Measurements from ENCODE around the gene TMEM176A. TPM values are rescaled to one million over a fixed set of nuclear protein-coding genes. Genes with fewer than 3 reads are reported as not detected.

TMEM176A gene
- polyA plus RNA-seq, 1 donor from 2014 or later: not detected

DNA sequence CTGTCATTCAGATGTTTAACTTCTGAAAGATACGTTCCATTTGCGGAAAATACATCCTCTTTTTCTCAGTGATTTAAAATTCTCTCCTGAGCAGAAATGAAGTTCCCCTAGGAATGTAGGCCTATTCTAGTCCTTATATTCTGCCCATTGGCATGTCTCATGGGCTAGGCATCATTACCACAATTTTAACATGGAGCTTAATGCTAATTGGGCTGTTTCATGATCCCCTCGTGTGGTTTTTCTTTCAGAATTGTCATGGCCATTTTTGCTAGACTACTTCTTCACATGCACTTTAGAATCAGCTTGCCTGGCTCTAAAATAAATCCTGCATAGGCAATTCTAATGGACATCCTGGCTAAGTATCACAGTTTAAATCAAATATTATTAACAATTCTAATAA is 1.4 kb upstream of the TMEM176A start:
- no peak overlapping the region for H3K4me2 ChIP-seq (ENCODE audit: low read length)
- peaks cover 40% of the 10 kb centered on the region for H3K27me3 ChIP-seq (ENCODE audit: insufficient read depth, low read depth, low read length)

GRCh38 chr7:150799741-150800580 is 608 bp upstream of the TMEM176A start, which contains the start of gene TMEM176B:
Gene TMEM176B, minus strand, starts transcription at chr7:150800364. Its CDS starts 3,795 bp downstream, at chr7:150796569.
- Histone ChIP-seq H3K79me2 (replicated peaks; ENCODE audit: insufficient read depth, low read length) (no peaks in the 10 kb centered on the region), H2AFZ (ENCODE audit: low read depth, low read length) (no peak within 1 kb of the TSS), H3K9me2 (ENCODE audit: insufficient read depth, low read length) (no peaks in the 10 kb centered on the region), H3K9me3 (ENCODE audit: low read length) (no peaks in the 10 kb centered on the region), H4K20me1 (ENCODE audit: insufficient read depth) (no peaks in the 10 kb centered on the region), H3F3A (ENCODE audit: insufficient read depth, low read length, poor library complexity, severe bottlenecking) (no peaks in the 10 kb centered on the region), H3K9ac (ENCODE audit: low read length) (no peak within 1 kb of the TSS), H3K4me2 (ENCODE audit: low read length) (no peak within 1 kb of the TSS), H3K36me3 (ENCODE audit: insufficient read depth, low read length) (no peaks in the 10 kb centered on the region), H3K27ac (ENCODE audit: low read length) (no peak within 1 kb of the TSS), H3K27me3 (ENCODE audit: insufficient read depth, low read depth, low read length) (peaks cover 40% of the 10 kb centered on the region), H3K4me3 (ENCODE audit: low read length) (peak within 1 kb of the TSS; percentile 53)
- TF ChIP-seq POLR2AphosphoS5 (IDR thresholded peaks at IDR 0.05) (no peak), MXI1 (conservative IDR thresholded peaks at IDR 0.05; ENCODE audit: poor library complexity, severe bottlenecking) (no peak), TAF1 (IDR thresholded peaks at IDR 0.05; ENCODE audit: low read depth) (no peak), RAD21 (conservative IDR thresholded peaks at IDR 0.05) (no peak), EZH2 (IDR thresholded peaks at IDR 0.05; ENCODE audit: borderline replicate concordance, insufficient read depth, low read length, poor library complexity, severe bottlenecking) (no peak), SMC3 (conservative IDR thresholded peaks at IDR 0.05; ENCODE audit: poor library complexity) (no peak), EP300 (conservative IDR thresholded peaks at IDR 0.05; ENCODE audit: poor library complexity, severe bottlenecking) (no peak)
- TF ChIP-seq, protein P1, sequence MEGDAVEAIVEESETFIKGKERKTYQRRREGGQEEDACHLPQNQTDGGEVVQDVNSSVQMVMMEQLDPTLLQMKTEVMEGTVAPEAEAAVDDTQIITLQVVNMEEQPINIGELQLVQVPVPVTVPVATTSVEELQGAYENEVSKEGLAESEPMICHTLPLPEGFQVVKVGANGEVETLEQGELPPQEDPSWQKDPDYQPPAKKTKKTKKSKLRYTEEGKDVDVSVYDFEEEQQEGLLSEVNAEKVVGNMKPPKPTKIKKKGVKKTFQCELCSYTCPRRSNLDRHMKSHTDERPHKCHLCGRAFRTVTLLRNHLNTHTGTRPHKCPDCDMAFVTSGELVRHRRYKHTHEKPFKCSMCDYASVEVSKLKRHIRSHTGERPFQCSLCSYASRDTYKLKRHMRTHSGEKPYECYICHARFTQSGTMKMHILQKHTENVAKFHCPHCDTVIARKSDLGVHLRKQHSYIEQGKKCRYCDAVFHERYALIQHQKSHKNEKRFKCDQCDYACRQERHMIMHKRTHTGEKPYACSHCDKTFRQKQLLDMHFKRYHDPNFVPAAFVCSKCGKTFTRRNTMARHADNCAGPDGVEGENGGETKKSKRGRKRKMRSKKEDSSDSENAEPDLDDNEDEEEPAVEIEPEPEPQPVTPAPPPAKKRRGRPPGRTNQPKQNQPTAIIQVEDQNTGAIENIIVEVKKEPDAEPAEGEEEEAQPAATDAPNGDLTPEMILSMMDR (IDR thresholded peaks at IDR 0.05; ENCODE audit: poor library complexity, severe bottlenecking): no peak

More for the DNA sequence above, 1.4 kb upstream of the TMEM176A start:
- H2AFZ ChIP-seq (ENCODE audit: low read depth, low read length): no peak overlapping the region
- TF ChIP-seq SMC3 (conservative IDR thresholded peaks at IDR 0.05; ENCODE audit: poor library complexity) (no peak), EP300 (conservative IDR thresholded peaks at IDR 0.05; ENCODE audit: poor library complexity, severe bottlenecking) (no peak), RAD21 (conservative IDR thresholded peaks at IDR 0.05) (no peak), MXI1 (conservative IDR thresholded peaks at IDR 0.05; ENCODE audit: poor library complexity, severe bottlenecking) (no peak), POLR2AphosphoS5 (IDR thresholded peaks at IDR 0.05) (no peak), REST (IDR thresholded peaks at IDR 0.05; ENCODE audit: borderline replicate concordance) (no peak), TAF1 (IDR thresholded peaks at IDR 0.05; ENCODE audit: low read depth) (no peak), EZH2 (IDR thresholded peaks at IDR 0.05; ENCODE audit: borderline replicate concordance, insufficient read depth, low read length, poor library complexity, severe bottlenecking) (no peak)
- TF ChIP-seq, protein P1 (IDR thresholded peaks at IDR 0.05; ENCODE audit: poor library complexity, severe bottlenecking): no peak
- H3K36me3 ChIP-seq (ENCODE audit: insufficient read depth, low read length): no peaks in the 10 kb centered on the region
- H3K9ac ChIP-seq (ENCODE audit: low read length): no peak overlapping the region
- H3K4me3 ChIP-seq (ENCODE audit: low read length): no peak overlapping the region
- H3K79me2 ChIP-seq (replicated peaks; ENCODE audit: insufficient read depth, low read length): no peaks in the 10 kb centered on the region
- no peaks in the 10 kb centered on the region for H3F3A ChIP-seq (ENCODE audit: insufficient read depth, low read length, poor library complexity, severe bottlenecking)
- no peaks in the 10 kb centered on the region for H3K9me2 ChIP-seq (ENCODE audit: insufficient read depth, low read length)
- H3K9me3 ChIP-seq (ENCODE audit: low read length): no peaks in the 10 kb centered on the region
- H4K20me1 ChIP-seq (ENCODE audit: insufficient read depth): no peaks in the 10 kb centered on the region
- H3K27ac ChIP-seq (ENCODE audit: low read length): no peak overlapping the region
